Fibroblast of peridontal ligament (primary cell): ENCODE results near the gene CT47C1.
"Not testable (repeated sequence)": the region's sequence is repeated elsewhere in the genome, so short reads cannot be mapped to it uniquely, and the experiment has no call there.

Source experiments
- DNase-seq: peaks from one replicate; pipeline ENCODE4 v3.0.0-alpha.2; 2010; ENCODE audit errors: extremely low read depth

Gene CT47C1

DNA sequence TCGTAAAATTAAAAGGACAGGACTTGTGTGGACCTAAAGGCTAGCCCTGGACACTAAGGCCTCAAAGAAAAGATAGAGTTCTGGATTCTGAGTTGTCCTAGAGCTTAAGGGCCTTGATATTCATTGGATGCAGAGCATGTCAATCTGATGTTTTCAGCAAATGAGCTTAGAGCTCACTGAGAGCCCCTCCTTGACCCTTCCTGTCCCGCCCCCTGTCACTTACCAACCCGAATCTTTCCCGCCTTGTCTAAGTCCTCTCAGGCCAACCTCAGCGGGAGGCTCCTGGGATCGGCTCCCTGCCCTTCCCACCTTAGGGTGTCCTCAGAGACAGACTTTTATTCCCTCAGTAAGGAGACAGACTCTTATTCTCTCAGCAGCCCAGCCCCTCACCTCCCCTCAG is at the start of gene CT47C1:
Gene CT47C1 (plus strand): TSS at position 250 of the 400 bp plus-strand sequence. CDS start 233 bp downstream, outside the sequence.
- no peak for DNase-seq

DNA sequence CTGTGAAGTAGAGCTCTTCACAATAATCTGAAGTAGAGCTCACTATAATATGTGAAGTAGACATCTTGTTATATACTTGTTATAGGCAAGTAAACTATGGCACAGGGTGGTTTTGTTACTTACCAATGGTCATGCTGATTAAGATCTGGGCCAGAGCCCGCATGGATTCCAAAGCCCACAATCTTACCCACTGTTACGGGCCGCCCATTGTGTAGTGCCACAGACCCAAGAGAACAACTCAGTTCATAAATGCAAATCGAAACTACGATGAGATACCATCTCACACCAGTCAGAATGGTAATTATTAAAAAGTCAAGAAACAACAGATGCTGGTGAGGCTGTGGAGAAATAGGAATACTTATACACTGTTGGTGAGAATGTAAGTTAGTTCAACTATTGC is 46.9 kb upstream of the CT47C1 start:
- DNase-seq = no peak

DNA sequence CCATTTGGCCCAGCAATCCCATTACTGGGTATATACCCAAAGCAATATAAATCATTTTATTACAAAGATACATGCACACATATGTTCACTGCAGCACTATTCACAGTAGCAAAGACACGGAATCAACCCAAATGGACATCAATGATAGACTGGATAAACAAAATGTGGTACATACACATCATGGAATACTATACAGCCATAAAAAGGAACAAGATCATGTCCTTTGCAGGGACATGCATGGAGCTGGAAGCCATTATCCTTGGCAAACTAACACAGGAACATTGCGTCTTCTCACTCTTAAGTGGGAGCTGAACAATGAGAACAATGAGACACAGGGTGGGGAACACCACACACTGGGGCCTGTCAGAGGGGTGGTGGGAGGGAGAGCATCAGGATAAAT is 46.4 kb upstream of the CT47C1 start:
- not testable (repeated sequence) for DNase-seq

DNA sequence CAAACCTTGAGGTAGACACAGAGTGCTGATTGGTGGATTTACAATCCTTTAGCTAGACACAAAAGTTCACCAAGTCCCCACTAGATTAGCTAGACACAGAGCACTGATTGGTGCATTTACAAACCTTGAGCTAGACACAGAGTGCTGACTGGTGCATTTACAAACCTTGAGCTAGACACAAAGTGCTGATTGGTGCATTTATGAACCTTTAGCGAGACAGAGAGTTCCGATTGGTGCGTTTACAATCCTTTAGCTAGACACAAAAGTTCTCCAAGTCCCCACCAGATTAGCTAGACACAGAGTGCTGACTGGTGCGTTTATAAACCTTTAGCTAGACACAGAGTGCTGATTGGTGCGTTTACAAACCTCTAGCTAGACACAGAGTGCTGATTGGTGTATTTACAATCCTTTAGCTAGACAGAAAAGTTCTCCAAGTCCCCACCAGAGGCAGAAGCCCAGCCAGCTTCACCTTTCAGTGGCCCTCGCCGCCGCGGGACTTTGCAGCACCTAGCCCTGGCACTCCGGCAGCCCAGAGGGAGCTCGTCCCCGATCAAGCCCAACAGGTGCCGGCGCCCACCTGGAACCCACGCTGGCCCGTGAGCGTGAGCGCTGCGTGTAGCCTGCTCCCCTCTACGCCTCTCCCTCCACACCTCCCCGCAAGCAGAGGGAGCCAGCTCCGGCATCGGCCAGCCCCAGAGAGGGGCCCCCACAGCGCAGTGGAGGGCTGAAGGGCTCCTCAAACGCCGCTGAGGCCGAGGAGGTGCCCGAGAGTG is 44.6 kb upstream of the CT47C1 start:
- not testable (repeated sequence) for DNase-seq

DNA sequence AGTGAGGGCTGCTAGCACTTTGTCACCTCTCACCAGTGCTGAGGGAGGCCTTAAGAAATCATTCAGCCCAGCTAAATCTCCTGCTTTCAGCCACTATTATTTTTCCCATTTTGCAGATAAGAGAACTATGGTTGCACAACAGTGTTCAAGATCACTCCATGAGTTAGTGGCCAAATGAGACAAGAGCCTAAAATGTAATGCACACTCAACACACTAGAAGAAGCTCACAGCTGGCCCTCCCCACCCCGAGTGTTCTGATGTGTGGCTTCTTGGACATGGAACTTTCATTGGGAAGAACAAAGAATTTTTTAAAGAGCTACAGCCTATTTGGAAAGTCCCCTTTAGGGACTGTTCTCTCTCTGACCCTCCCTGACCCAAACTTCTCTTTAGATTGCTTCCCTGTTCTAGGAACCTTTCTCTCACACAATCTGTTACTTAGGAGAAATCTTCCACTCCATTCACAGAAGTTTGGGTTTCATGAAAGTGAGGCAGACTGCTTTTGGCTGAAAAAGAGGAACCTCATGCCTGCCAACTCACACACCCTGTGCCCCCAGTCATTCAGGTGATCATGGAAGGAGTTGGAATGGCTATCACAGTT is 44.0 kb upstream of the CT47C1 start:
- DNase-seq = no peak

DNA sequence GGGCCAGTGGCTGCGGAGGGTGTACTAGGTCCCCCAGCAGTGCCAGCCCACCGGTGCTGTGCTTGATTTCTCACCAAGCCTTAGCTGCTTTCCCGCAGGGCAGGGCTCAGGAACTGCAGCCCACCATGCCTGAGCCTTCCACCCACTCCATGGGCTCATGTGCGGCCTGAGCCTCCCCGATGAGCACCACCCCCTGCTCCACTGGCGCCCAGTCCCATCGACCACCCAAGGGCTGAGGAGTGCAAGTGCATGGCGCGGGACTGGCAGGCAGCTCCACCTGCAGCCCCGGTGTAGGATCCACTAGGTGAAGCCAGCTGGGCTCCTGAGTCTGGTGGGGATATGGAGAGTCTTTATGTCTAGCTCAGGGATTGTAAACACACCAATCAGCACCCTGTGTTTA is 43.1 kb upstream of the CT47C1 start:
- not testable (repeated sequence) for DNase-seq

DNA sequence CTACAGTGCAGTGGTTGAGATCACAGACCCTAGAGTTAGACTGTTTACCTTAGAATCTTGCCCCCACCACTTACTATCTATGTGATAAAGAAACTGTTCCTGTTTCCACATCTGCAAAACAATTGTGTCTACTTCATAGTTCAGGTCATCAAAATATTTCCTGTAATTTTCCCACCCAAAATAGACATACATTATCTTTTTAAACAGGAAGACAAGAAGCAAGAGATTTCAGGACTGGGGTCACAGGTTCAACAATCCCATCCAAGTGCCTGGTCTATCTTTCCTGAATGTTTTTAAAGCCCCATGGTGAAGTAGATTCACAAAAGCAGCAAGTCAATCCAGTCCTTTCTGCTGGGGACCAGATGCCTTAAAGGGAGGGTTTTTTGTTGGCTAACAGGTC is 41.8 kb upstream of the CT47C1 start:
- no peak for DNase-seq

DNA sequence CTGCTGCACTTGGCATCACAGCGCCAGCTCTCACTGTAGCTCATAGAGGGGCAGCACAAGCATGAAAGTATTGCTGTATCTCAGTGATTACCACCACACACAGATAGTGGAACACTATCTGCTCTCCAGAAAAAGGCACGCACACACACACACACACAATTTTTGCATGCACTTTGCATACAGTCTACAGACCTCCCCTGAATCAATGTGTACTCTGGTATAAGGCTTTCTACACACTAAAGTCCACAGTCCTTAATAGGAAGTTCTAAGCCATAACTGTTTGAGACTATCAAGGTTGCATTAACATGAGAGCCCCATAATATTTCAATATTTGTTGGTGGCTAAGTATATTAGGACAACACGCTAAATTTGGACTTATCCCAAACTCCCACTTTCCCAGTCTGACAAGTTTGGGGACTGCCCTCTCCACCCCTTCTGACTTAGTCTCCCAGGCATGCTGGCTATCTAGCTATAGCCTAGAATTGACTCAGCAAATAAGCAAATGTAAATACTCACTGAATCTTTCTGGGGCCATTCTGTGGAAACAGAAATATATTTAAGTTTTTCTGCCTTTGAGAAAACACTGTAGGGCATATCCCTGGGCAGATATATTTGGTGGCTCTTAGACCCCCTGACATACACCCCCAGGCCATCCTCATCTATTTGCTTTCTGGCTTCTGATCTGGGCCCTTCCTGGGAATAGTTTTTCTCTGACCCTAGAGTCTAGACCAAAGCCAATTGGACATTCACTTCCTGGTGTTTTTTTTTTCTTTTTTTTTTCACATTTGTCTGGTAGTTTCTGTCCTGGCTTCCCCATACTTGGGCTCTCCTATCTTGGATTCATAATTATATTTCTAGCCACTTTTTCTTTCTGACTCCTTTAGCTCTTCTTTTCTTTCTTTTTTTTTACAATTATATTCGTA is 36.4 kb upstream of the CT47C1 start:
- DNase-seq = no peak

DNA sequence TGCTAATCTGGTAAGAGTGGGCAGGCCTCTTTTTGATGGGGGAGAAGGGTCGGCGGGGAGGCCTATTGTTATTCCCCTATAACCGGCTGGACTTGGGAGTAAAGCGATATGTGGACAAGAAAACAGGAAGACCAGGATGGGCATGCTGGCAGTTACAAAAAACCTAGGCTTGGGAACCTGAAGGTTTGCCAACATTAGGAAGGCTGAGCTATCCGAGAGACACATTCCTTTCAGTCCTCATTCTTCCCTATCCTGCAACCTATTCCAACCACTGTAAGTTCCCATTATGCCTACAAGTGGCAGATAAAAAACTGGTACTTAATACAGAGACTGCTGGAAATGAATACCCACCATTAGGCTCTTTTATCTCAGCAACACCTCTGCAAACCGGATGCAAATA is 32.4 kb upstream of the CT47C1 start:
- DNase-seq = no peak

DNA sequence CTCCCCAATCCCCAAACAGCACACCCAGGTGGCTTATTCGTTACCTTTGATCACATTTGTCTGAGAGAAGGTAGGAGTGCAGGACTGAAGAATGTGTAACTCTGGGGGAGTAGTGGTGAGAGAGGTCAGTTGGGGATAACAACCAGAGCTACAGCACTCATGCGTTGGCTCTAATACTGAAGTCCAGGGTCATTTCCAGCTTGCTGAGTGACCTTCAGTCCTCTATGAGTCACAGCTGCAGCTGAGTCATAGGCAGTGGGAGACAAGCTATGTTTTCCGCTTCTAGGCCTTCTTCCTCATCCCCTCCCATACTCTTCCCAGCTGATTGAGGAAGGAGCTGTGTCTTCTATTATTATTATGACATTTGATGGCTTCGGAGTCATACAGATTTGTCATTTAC is 31.6 kb upstream of the CT47C1 start:
- peak; percentile 72 for DNase-seq

DNA sequence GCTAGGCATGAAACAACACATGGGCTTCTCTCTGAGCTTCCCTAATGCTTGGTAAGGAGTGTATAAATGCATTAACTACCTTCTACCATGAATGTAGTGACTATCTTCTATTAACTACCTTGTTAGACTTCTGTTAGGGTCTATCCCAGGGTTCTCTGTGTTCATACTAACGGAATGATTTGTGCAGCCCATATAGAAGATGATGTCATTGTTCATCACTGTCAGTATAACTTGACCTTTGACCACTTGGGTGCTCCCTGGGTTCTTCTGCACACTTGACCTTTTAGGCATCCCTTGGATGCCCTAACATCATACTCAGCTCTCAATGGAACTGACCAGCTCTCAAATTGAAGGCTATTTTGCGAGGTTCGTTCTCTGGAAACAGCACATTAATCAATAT is 30.8 kb upstream of the CT47C1 start:
- no peak for DNase-seq

DNA sequence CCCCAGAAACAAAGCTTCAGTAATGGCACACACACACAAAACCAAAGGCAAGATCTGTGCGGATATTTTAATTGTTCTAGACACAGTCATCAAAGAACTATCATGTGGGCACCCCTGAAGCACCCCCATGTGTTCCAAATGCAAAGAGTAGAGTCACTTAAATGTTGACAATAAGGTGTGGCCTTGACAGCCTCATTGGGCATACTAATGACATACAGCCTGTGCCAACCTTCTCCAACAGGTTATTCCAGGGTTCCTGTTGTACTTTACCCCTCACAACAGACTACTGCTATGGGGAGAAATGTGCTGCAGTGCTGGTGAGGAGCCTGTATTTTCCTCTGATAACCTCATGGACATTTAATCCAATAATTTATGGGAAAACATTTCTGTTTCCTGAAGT is 29.8 kb upstream of the CT47C1 start:
- no peak for DNase-seq

DNA sequence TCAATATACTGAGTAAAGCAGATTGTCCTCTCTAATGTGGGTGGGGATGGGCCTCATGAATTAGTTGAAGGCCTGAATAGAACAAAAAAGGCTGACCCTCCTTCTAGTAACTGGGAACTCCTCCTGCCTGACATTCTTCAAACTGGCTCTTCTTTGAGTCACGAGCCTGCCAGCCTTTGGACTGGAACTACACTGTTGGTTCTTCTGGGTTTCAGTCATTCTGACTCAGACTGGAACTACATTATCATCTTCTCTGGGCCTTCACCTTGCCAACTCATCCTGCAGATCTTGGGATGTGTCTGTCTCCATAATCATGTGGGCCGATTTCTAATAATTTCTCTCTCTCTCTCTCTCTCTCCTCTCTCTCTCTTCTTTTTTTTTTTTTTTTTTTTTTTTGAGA is 26.9 kb upstream of the CT47C1 start:
- no peak for DNase-seq

DNA sequence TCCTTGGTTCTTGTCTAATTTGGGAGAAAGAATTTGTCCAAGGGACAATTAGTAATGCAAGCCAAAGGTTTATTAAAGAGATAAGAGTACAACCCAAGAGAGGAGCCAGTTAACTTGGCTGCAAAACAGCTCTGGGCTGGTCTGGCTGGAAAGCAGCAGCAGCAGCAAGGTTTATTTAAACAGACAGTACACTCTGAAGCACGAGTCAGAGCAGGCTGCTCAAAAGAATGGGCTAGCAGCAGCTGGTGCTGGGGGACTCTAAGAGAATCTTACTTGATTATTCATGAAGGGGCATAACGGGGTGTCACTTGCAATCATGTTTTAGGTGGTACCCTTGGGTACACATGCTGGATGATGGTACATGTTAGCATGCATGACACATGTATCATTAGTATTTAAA is 17.1 kb upstream of the CT47C1 start:
- no peak for DNase-seq

DNA sequence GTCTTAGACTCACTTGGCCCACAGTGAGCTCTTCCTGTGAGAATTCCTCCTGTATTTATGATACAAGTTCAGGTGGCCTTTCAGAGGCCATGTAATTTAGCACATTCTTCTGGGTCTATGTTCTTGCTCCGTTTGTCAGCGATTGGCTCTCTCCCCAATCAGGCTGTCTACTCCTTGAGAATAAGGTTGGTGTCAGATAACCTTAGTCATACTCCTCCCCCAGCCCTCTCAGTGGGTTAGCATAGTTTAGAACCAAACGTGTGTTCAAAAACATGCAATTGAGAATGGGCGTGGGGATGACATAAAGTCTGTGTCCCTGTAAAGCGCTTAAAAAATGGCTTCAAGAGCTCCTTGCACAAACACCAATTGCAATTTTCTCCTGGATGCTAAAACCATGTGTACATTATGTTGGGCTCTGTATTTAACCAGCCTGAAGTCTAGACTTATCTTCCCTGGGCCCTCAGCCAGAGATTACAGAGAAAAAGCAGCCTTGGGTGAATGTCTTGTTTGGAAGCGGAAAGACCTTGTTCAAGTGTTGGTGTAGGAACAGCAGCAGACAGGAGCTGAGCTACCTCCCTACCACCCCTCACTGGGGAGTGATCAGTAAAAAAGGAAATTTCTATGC is 9.9 kb upstream of the CT47C1 start:
- no peak for DNase-seq

DNA sequence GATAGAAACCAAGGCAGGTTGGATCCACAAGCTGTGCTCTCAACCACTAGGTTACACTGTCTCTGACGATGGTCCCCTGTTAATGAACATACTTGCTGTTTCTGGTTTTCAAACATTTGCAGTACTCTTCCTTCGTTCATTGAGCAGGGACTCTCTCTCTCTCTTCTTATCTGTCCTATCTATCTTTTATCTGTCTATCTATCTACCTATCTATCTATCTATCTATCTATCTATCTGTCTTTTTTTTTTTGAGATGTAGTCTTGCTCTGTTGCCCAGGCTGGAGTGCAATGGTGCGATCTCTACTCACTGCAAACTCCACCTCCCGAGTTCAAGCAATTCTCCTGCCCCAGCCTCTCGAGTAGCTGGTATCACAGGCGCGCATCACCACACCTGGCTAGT is 9.4 kb upstream of the CT47C1 start:
- DNase-seq = no peak

DNA sequence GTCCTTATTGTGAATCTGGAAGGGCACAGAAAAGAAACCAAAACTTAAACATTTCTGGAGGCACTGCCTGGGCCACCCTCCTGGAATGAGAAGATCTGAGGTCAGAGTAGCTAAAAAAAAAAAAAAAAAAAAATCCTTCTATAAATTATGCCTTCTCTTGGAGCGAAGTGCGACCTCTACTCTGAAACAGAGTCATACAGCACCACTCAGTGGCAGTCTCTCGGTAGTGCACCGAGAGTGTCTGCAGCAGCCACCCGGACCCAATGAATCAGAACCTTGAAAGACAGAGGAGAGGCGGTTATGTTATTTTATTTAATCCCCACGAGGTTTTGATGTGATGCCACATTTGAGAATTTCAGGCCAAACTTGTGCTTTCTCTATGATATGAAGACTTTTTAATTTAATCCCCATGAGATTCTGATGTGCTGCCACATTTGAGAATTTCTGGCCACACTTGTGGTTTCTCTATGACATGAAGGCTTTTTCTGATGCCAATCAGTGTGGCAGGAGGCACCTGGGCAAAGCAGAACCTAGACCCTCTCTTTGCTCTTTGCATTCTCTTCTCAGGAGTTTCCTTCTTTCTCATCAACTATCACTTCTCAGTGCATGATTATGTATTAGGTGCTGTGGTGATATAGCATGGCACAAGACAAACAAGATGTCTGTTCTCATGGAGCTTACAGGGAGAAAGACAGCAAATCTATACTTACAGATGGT is 5.6 kb upstream of the CT47C1 start:
- peak; percentile 63 for DNase-seq

DNA sequence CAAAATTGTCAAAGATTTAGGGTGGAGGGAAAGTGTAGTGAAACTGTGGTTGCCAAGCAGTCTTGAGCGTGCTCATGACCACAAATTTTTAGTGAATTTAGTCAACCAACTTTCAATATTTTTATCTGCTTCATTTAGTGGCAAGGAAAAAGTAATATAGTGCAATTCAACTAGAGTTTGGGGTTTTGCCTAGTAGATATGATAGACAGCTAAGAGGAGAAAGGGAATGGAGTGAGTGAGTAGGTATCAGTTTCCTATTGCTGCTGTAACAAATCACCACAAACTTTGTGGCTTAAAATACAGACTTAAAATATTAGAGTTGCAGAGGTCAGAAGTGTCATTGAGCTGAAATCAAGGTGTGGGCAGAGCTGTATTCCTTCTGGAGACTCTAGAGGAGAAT is 3.7 kb upstream of the CT47C1 start:
- DNase-seq = no peak

DNA sequence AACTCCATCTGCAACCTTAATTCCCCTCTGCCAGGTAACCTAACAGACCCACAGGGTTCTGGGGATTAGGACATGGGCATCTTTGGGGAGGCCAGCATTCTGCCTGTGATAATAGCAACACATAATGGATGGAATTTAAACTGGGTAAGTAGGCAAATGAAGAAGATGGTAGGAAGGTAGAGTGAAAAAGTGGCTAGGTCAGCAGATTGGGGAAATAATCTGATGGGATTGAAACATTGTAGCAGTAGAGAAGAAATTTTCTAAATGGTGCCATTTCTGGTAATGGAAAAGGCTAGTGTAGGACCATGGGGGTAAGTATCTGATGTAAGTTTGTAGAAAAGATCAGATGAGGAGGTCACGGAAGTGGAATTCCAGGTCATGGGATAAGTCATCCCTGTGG is 3.0 kb upstream of the CT47C1 start:
- no peak for DNase-seq

DNA sequence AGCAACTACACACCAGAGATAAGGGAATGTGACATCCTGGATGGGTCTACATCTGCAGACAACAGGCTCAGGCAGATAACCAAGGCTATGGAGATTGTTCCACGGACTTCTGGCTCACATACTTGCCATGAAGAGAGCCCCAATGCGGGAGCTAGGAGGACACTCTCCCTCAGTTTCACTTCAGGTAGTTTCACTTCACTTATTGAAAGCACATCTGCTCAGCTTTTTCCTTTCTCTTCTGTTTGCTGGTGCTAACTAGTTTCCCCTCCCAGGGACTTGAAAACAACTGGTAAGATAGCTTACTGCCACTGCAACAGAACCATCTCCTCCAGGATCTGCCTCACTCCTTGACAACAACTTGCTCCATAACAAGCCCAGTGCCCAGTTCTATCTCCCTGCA is 1.4 kb upstream of the CT47C1 start:
- no peak for DNase-seq

DNA sequence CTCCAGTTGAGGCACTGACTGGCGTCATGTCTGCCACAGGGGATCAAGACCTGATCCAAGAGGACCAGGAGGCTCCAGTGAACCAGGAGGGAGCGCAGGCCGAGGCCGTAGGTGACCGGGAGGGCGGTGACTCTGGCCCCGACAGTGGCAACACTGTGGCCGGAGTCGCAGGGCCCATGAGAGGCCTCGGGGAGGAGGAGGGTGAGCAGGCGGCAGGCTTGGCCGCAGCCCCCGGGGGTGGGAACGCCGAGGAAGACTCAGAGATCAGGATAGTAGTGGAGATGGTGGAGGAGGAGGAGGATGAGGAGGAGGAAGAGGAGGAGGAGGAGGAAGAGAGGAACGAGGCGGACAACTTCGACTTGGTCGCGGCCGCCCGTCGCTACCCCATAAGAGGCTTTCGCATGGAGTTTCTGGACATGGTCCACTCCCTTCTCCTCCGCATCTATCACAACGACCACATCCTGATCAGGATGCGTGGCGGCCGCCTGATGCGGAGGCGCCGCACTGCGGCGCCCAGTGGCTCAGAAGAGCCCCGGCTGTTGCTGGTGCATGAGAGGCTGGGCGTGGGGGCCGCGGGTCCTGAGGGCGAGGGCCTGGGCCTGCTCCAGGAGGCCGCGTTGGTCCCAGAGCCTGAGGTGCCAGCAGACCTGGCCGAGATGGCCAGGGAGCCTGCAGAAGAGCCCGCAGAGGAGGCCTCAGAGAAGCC is 560 bp downstream of the CT47C1 start:
- DNase-seq = no peak
